GM12874 (cell line): ENCODE results near the gene PAN3.

ENCODE experiments used
- CTCF ChIP-seq: IDR thresholded peaks from 2 replicates; pipeline ENCODE4 v1.5.1; 2011; ENCODE audit warnings: low read depth, mild to moderate bottlenecking, control low read depth, low read length, moderate library complexity; ENCODE audit not compliant: insufficient read depth

Gene PAN3

GRCh38 chr13:28338006-28338574, 199.7 kb downstream of the PAN3 start:
- no peak for TF ChIP-seq CTCF

GRCh38 chr13:28338742-28339141, 200.4 kb downstream of the PAN3 start:
- no peak for TF ChIP-seq CTCF

- no peak for TF ChIP-seq CTCF
These were observed 201.1 kb downstream of the PAN3 start for GRCh38 chr13:28339419-28339818.

GRCh38 chr13:28340272-28340793, 202.0 kb downstream of the PAN3 start:
- no peak for TF ChIP-seq CTCF

- TF ChIP-seq CTCF: no peak
These were observed 203.9 kb downstream of the PAN3 start for GRCh38 chr13:28342251-28342650.

GRCh38 chr13:28344163-28344562, 205.8 kb downstream of the PAN3 start:
- TF ChIP-seq CTCF: no peak
